ENCODE results near the gene EMX1. TPM values are rescaled to one million over a fixed set of nuclear protein-coding genes. Genes with fewer than 3 reads are reported as not detected.

EMX1 gene
- total RNA-seq, 1 experiment from 2014 or later: not detected

GRCh38 chr2:72921088-72921851, 4.0 kb downstream of the EMX1 start:
- Mint-ChIP-seq H3K4me1 (ENCODE audit: low read depth, unreplicated experiment) (peaks cover 6% of the 10 kb centered on the region), H3K9me3 (ENCODE audit: low read depth, unreplicated experiment) (no peaks in the 10 kb centered on the region), H3K27ac (ENCODE audit: unreplicated experiment) (no peak overlapping the region), H3K36me3 (ENCODE audit: insufficient read depth, unreplicated experiment) (peaks cover 11% of the 10 kb centered on the region), H3K27me3 (ENCODE audit: unreplicated experiment) (peaks cover 64% of the 10 kb centered on the region), H3K4me3 (ENCODE audit: low read depth, unreplicated experiment) (no peak overlapping the region)
- intact Hi-C loops (cut with micrococcal nuclease; ENCODE audit: unreplicated experiment): no loop called here
- BruUV-seq (replicated peaks): no TSS peak
- CTCF ChIA-PET: interaction anchor here (0.6 kb wide), 1 partner anchor 16 kb away, joined by 3 read pairs; no protein-coding TSS in a partner anchor
- DNase-seq: no peak
- TF ChIP-seq CTCF (IDR thresholded peaks at IDR 0.05; ENCODE audit: unreplicated experiment): no peak

GRCh38 chr2:72921853-72922252, 4.5 kb downstream of the EMX1 start:
- CTCF ChIA-PET: no interaction called here
- DNase-seq: no peak
- intact Hi-C loops (cut with micrococcal nuclease; ENCODE audit: unreplicated experiment): no loop called here
- no peak overlapping the region for H3K4me3 Mint-ChIP-seq (ENCODE audit: low read depth, unreplicated experiment)
- peaks cover 6% of the 10 kb centered on the region for H3K4me1 Mint-ChIP-seq (ENCODE audit: low read depth, unreplicated experiment)
- peaks cover 9% of the 10 kb centered on the region for H3K36me3 Mint-ChIP-seq (ENCODE audit: insufficient read depth, unreplicated experiment)
- no peak overlapping the region for H3K27ac Mint-ChIP-seq (ENCODE audit: unreplicated experiment)
- no peak for TF ChIP-seq CTCF (IDR thresholded peaks at IDR 0.05; ENCODE audit: unreplicated experiment)
- H3K27me3 Mint-ChIP-seq (ENCODE audit: unreplicated experiment): peaks cover 58% of the 10 kb centered on the region
- H3K9me3 Mint-ChIP-seq (ENCODE audit: low read depth, unreplicated experiment): no peaks in the 10 kb centered on the region
- no TSS peak for BruUV-seq (replicated peaks)

GRCh38 chr2:72923833-72924352, 6.6 kb downstream of the EMX1 start:
- no peak for DNase-seq
- Mint-ChIP-seq H3K4me3 (ENCODE audit: low read depth, unreplicated experiment) (peak overlapping the region; percentile 45), H3K36me3 (ENCODE audit: insufficient read depth, unreplicated experiment) (peaks cover 4% of the 10 kb centered on the region), H3K9me3 (ENCODE audit: low read depth, unreplicated experiment) (no peaks in the 10 kb centered on the region), H3K27ac (ENCODE audit: unreplicated experiment) (no peak overlapping the region), H3K27me3 (ENCODE audit: unreplicated experiment) (peaks cover 46% of the 10 kb centered on the region), H3K4me1 (ENCODE audit: low read depth, unreplicated experiment) (peaks cover 2% of the 10 kb centered on the region)
- no TSS peak for BruUV-seq (replicated peaks)
- CTCF ChIA-PET: interaction anchor here (1.8 kb wide), 1 partner anchor 31 kb away, joined by 4 read pairs; no protein-coding TSS in a partner anchor
- no peak for TF ChIP-seq CTCF (IDR thresholded peaks at IDR 0.05; ENCODE audit: unreplicated experiment)
- intact Hi-C loops (cut with micrococcal nuclease; ENCODE audit: unreplicated experiment): no loop called here

GRCh38 chr2:72924353-72925240, 7.3 kb downstream of the EMX1 start:
- Mint-ChIP-seq H3K4me1 (ENCODE audit: low read depth, unreplicated experiment) (no peaks in the 10 kb centered on the region), H3K4me3 (ENCODE audit: low read depth, unreplicated experiment) (peak overlapping the region; percentile 45), H3K27me3 (ENCODE audit: unreplicated experiment) (peaks cover 39% of the 10 kb centered on the region), H3K27ac (ENCODE audit: unreplicated experiment) (no peak overlapping the region), H3K36me3 (ENCODE audit: insufficient read depth, unreplicated experiment) (no peaks in the 10 kb centered on the region), H3K9me3 (ENCODE audit: low read depth, unreplicated experiment) (no peaks in the 10 kb centered on the region)
- no peak for DNase-seq
- TF ChIP-seq CTCF (IDR thresholded peaks at IDR 0.05; ENCODE audit: unreplicated experiment): no peak
- BruUV-seq (replicated peaks): no TSS peak
- intact Hi-C loops (cut with micrococcal nuclease; ENCODE audit: unreplicated experiment): no loop called here
- CTCF ChIA-PET: interaction anchor here (0.5 to 1.3 kb wide), 2 partner anchors 10 to 239 kb away, joined by 3 to 8 read pairs; no protein-coding TSS in a partner anchor

Data from Calu3 (cell line).